GM21390 (cell line): Measurements from ENCODE around the gene RPL6.

ENCODE experiments used
- ATAC-seq: cut with Tn5 transposase; IDR thresholded peaks from one replicate; pipeline ENCODE4 v1.9.1; 2021; ENCODE audit not compliant: unreplicated experiment

The RPL6 gene

DNA sequence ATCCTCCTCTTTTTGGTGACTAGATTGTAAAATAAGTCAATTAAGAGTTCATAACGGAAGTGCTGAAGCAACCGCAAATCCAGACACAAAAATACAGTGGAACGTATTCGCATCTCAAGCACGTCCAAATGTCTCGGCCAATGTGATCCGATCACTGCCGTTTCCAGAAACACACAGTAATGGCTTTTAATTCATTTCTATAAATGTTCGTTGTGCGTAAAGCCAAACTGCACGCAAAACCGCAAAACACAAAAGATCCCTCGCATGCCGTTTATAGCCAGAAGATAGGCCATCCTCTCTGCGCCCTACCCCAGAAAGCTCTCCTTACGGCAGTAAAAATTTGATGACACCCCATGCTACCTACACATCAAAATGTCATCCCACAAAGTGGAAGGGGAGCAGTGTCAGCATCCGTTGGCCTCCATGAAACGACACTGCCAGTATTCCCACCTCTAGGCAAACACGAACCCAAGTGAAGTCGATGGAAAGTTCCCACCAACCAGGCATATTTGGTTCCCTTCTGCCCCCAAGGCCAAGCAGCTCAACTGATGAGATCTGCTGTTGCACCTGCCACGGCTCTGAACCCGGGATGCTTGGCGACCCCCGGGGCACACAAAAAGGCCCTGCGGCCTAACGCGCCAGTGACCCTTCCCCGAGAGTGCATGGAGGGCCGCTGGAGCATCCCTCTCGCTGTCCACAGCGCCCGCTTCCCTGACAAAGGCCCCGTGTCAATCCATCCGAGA, 28.6 kb downstream of the RPL6 start:
- ATAC-seq: no peak

DNA sequence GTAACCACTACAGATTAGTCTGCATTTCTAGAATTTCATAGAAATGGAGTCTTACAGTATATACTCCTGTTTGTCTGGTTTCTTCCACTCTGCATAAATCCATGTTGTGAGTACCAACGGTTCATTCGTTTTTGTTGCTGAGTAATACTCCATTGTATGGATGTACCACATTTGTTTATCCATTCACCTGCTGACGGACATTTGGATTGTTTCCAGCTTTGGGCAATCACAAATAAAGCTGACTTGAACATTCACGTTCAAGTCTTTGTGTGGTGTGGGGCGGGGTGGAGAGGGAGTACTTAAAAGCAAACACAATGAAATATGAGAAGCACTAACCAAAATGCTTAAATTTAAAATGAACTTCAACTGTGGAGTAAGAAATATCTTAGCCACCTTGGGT, 34.3 kb downstream of the RPL6 start:
- ATAC-seq: no peak

DNA sequence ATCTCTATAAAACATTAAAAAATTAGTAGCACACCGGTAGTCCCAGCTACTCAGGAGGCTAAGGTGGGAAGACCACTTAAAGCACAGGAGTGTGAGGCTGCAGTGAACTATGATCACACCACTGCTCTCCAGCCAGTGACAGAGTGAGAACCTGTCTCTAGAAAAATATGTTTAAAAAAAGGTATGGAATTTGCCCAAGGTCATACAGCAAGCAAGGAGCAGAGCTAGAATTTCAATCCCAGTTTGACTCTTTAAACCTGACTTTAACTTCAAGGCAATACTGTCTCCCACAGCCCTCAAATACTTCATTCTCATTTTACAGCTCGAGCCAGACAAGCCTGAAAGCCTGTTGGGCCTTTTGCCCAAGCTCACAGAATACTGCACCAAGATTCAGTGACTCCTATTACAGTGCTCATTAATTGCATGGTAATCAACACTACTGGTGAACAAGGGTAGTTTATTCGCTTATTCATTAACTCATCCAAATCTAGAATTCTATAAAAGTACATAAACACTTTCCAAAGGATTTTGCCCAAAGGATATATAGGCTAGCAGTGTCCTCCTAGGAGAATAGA, 35.2 kb downstream of the RPL6 start:
- no peak for ATAC-seq

DNA sequence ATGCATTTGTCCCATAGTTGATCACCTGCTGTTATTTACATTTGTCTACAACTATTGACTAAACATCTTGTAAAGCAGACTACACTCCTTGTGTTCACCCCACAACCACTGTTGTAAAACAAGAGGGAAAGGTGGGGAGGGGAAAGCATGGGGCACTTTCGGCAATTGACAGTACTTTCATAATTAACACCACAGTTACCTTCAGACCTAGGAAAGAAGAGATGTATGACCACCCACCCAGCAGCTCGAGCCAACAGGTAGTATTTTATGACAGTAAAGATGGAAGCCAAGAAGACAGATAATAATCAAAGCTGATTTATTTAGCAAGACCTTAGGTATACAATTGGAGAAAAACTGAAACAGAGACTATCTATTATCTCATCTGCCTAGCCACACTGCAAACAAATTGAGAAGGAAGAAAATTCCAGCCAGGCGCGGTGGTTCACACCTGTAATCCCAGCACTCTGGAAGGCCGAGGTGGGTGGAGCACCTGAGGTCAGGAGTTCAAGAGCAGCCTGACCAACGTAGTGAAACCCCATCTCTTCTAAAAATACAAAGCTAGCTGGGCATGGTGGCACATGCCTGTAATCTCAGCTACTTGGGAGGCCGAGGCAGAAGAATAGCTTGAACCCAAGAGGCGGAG, 38.4 kb downstream of the RPL6 start:
- ATAC-seq: no peak

DNA sequence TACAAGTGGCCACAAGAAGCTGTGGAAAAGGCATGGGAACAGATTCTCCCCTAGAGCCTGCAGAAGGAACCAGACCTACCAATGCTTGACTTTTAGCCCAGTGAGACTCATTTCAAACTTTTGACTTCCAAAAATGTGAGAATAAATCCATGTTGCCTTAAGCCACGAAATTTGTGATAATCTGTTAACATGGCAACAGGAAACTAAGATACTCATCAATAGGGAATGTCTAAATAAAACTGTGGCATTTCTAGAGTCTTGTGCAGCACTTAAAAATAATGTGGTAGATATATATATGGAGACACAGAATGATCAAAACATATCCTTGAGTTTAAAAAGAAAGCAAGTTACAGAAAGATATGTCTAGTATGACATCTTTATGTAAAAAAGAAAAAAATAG, 39.2 kb downstream of the RPL6 start:
- no peak for ATAC-seq

DNA sequence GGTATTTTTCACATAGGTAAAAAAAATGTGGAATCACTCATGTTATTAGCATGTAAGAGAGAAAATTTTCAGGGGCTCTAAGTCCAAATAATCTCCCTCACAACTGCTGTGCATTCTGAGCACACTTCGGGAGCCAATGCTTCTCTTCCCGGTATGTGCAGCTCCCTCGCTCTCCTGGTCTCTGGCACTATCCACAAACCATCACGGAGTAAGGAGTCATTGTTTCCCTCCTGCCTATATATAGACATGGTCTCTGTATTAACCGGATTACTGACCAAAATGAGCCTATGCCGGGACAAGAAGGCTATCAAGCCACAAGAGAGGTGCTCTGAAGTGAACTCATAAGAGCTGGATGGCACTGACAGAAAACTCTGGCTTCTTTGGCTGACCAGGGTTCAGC, 40.5 kb downstream of the RPL6 start:
- no peak for ATAC-seq

DNA sequence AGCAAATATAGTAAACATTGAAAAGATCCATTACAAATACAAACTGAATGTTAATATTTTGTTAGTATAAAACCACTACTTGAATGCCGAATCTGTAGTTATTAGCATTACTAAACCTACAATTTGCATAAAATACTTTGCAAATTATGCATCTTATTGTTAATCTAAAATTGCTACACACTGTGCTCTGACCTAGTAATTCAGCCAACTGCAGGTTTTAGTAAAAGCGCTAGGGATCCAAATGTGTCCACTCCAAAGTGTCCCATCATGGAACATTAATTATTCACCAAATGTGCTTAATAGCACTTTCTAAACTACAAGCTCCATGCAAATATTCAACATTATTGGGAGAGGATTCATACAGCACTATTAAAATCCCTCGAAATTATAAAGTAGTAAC, 41.4 kb downstream of the RPL6 start:
- no peak for ATAC-seq

DNA sequence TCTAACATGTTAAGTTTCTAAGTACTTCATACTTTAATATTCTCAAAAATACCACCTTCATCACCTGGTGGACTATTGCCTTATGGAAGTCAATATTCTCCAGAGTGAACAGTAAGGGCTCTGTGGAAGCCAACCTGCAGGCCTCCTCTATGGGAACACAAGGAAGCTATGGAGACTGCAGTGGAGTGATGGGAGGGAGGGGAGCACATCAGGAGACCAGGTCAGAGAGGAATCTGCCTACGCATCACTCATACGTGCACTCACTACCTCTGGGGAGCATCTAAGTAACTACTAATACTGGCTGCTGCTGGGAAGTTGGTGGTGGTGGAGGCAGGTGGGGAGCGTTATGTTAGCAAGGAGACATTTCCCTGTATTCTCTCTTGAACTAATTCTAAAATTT, 47.1 kb downstream of the RPL6 start:
- no peak for ATAC-seq

DNA sequence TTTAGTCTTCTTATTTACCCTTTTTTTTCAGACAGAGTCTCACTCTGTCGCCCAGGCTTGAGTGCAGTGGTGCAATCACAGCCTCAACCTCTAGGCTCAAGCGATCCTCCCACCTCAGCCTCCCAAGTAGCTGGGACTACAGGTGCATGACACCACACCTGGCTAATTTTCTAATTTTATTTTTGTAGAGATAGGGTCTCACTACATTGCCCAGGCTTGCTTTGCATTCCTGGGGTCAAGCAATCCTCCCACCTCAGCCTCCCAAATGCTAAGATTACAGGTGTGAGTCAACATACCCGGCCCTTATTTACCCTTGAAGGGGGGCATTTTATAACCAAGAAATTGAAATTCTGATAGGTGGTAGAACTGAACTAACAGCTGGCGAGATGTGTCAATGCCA, 48.1 kb downstream of the RPL6 start:
- no peak for ATAC-seq

DNA sequence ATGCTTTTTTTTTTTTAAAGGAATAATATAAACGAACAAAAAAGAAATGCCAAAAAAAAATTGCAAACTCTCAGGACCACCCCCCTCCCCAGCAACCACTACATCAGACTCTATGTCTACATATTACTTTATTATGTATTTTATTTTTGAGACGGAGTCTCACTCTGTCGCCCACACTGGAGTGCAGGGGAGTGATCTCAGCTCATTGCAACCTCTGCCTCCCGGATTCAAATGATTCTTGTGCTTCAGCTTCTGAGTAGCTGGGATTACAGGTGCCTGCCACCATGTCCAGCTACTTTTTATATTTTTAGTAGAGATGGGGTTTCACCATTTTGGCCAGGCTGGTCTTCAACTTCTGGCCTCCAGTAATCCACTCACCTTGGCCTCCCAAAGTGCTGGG, 50.1 kb downstream of the RPL6 start:
- no peak for ATAC-seq

DNA sequence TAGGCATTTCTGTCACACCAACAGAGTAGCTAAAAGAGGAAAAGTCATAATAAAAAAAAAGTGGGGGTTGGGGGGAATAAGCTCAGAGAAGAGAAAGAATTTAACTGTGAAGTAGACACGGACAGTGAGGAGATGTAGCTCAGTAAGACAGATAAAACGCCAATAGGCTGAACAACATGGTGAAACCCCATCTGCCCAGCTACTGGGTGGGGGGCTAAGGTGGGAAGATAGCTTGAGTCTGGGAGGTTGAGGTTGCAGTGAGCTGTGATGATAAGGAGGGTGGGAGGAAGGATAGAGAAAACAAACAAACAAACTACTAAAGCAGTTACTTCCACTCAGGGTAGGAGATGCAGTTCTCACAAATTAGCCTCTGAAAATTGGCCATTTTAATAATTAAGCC, 52.2 kb downstream of the RPL6 start:
- ATAC-seq: no peak
